Renal cortical epithelial cell (primary cell): ENCODE data around the gene TSSC4. TPM values are rescaled to one million over a fixed set of nuclear protein-coding genes. Genes with fewer than 3 reads are reported as not detected.

Experiments used
- DNase-seq: peaks from one replicate; pipeline ENCODE4 v3.0.0-alpha.2; 2011; ENCODE audit warnings: low read depth
- total RNA-seq: library from RNA; depleted of rRNA; stranded (reverse); fragments of >200 nt; gene quantifications from 2 replicates; pipeline ENCODE4 v1.2.3, GENCODE V29; 2014

The TSSC4 gene
- total RNA-seq, 1 donor from 2014 or later, result 46.1 TPM

DNA sequence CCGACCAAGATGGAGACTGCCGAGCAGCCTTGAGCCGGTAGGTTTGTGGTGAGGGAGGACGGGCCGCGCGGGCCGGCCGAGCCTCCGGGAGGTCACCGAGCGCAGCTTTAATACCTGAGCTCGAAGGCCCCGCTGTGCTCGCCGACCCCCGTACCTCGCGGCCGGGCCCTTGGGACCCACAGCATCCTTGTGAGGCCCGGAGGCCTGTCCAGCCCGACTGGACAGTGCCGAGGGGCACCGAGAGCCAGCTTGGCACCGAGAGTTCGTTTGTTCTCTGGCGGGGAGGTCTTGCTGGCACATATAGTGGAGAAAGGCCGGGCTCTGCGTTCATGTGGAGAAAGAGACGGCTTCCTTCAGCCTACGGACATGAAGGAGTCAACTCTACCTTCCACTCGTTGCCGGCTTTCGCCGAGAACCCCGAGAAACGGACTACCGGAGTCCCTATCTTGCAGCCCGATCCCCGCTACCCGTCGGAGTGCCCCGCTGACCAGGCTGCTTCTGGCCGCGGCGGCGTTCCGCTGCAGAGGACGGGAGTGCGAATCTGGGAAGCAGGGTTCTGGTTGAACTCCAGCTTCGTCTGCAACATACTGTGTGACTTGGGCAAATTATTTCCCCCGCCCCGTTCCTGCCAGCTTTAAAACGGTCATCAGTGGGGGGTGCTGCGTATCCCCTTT lies 349 bp downstream of the TSSC4 start:
- DNase-seq, result no peak

DNA sequence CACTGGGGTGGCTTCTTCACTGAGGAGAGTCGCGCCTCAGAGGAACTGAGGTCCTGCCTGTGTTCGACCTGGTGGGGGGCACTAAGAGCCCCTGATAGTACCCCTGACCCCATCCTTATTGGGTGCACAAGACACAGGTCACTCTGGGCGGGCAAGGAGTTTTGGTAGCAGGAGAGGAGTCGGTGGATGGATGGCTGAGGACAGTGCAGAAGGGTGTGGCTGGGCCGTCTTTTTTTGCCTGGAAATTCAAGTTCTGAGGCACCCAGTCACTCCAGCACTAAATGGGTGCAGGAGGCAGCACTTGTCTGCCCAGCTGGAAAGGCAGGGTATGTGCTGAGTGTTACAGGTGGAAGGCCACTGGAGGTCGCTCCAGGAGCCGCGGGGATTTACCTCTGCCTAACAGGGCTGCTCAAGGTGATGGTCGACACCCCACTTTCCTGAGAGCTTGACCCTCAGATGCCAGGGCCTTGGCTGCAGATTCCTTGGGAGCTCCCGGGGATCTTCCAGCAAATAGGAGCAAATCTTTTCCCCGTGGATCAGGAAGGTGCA lies 960 bp downstream of the TSSC4 start:
- no peak for DNase-seq

DNA sequence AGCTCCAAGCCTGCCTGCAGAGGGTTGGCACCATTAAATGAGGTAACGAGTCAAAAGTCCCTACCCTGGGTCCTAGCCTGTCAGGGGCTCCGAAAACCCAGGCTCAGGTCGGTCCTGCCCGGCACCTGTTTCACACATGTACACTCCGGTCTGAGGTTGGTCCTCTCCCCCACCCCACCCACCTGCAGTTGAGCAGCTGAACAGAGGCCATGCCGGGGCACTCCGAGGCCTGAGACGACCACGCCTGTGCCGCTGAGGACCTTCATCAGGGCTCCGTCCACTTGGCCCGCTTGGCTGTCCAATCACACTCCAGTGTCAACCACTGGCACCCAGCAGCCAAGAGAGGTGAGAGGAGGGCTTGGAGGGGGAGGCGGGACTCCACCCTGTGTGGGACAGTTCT lies 1.6 kb downstream of the TSSC4 start:
- no peak for DNase-seq

GRCh38 chr11:2402890-2403645 lies 2.5 kb downstream of the TSSC4 start:
- DNase-seq, result no peak

DNA sequence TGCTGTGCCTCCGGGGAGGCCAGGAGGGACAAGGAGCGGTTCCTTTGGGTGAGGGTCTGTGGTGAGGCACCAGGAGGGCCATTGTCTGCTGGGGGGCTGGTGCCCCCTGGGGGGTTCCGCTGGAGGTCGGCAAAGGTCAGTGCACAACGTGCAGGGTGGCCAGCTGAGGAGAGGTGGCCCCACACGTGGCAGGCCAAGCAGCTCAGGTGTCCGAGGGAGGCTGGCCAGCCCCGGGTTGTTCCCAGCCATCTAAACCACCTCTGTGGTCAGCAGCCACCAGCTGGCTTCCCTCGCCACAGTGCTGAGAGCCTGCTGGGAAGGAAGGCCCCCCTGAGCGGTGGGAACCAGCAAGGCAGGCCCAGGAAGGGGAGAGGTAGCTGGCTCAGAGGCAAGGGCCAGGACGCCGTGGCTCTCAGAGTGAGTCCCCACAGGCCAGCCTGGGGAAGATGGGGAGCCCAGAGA lies 4.2 kb downstream of the TSSC4 start:
- DNase-seq, result no peak

GRCh38 chr11:2406451-2406850 lies 5.9 kb downstream of the TSSC4 start:
- no peak for DNase-seq

DNA sequence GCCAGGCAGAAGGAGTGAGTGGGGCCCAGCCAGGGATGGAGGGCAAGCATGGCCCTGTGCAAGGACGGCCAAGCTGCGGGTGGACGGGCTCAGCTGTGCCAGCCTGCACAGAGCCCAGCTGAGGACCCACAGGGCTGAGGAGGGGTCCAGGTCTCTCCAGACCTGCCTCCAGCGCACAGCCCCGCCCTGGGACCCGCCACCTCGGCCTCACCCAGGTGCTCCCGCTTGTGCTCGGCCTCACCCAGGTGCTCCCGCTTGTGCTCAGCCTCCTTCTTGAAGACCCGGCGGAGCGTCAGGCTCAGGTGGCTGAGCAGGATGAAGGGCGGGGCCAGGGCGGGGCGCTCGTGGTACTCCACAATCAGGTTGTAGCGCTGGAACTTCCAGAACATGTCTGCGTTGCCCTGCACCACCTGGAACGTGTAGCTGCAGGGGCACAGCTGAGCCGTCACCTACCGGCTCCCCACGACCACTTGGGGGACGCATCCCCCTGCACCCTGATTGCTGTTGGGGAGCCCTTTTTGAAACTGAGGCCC lies 6.4 kb downstream of the TSSC4 start:
- no peak for DNase-seq

DNA sequence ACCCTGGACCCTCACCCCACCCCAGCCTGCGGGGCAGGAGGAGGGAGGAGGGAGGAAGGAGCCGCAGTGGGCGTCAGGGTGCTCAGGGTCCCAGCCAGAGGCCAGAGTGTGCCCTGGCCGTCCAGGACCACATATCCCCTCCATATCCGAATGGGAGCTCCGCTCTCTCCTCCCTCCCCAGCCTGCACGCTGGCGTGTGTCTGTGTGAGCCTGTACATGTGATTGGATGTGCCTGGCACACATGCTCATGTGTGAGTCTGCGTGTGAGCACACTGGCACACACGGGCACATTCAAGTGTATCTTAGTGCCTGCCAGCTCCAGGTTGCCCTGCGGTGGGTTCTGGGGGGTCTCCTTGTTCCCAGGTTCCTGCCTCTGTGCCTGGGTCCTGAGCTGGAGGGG lies 8.1 kb downstream of the TSSC4 start:
- no peak for DNase-seq

DNA sequence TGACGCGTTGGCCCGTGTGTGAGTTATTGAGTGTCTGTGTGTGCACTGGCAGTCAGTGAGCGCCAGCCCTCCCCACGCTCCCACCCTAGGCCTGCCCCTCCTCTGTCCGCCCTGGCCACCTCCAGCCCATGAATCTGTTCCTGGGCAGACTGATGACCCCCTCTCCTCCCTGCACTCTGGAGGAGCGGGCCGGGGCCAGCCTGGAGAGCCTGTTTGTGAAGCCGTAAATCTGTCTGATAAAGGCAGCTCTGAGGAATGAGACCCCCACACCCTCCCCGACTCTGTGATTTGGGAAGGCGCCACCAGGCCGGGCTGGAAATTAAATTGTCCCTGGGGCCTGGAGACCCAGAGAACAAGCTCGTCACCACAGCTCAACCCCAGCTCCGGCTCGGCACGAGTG lies 8.6 kb downstream of the TSSC4 start:
- DNase-seq, result no peak

- DNase-seq, result no peak
Observed at GRCh38 chr11:2409611-2410468, 9.3 kb downstream of the TSSC4 start.

GRCh38 chr11:2410616-2411015 lies 10.1 kb downstream of the TSSC4 start:
- no peak for DNase-seq

DNA sequence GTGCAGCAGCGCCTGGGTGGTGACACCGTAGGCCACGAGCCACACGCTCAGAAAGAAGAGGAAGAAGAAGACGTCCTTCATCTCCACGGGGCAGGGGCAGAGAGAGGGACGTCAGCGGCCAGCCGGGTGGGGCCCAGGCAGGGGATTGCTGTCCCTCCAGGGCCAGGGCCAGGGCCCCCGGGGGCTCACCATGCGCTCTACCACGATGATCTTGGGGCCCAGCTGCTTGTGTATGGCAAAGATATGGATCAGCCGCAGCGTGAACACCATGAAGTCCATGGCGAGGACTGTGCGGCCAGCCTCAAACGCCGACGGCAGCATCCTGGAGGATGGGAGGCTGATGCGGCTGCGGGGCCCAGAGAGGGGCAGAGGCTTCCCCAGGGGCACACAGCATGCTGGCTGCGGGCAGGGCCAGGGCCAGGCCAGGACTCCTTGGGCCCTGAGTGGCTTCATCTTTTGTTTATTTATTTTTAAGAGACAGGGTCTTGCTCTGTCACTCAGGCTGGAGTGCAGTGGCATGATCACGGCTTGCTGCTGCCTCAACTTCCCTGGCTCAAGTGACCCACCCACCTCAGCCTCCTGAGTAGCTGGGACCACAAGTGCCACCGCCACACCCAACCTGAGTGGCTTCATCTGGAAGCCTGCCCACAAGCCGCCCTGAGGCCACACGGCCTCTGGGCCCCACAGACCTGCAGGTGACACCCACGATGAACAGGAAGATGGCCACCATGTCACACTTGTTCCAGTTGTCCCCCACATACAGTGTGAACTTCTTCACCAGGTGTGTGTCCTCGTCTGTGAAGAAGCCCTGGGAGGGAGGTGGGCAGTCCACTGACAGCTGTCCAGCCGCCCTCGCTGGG lies 11.1 kb downstream of the TSSC4 start:
- DNase-seq, result no peak

- no peak for DNase-seq
Observed at GRCh38 chr11:2412323-2412722, 11.8 kb downstream of the TSSC4 start.

DNA sequence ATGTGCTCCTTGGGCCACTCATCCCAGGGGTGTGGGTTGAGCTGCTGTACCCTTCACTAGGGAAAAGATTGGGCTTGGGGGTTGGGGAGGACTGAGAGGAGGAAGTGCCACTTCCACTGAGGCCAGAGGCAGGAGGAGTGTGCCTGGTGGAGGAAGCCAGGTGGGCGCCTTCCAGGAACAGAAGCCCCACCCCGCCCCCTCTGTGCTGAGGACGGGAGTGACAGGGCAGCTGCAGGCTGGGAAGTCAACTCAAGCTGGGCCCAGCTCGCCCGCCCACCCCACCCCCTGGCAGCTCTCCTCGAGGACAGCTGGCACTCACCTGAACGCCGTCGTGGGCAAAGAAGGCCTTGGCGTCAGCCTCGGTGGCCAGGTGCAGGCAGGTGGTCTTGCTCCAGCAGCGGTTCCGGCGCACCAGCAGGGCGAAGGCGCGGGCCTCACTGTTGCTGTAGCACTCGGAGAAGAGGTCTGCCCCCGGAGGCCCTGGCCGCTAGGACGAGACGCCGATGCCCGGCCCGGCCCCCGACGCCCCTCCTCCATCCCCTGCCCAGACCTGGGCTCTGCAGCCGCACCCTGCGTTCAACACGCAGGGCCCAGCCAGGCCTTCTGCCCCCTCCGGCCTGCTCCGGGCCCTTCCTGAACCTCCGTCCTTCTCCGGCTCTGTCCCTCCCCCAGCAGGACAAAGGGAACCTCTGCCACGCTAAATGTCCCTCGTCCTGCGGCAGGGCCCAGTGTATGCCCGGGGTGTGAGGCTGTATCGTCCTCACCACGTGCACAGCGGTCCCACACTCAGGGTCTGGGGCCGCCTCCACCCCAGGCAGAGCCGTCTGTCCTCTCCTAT lies 13.4 kb downstream of the TSSC4 start:
- no peak for DNase-seq

- no peak for DNase-seq
Observed at GRCh38 chr11:2414616-2415015, 14.1 kb downstream of the TSSC4 start.

DNA sequence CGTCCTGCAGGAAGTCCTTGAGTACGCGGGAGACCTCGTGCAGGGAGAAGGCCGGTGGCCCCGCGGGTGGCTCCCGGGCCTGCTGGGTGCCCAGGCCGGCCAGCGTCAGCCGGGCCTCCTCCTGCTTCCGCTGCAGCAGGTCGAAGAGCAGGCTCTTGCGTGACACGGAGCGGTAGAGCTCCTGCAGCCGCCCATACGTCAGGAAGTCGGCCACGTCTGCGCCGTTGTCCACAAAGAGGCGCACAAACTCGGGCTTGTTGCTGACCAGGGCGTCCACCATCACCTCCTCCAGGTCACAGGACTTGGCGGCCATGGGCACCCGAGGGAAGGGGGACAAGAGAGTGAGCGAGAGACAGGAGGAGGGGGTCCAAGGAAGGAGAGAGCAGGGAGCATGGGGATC lies 14.6 kb downstream of the TSSC4 start:
- DNase-seq, result no peak

DNA sequence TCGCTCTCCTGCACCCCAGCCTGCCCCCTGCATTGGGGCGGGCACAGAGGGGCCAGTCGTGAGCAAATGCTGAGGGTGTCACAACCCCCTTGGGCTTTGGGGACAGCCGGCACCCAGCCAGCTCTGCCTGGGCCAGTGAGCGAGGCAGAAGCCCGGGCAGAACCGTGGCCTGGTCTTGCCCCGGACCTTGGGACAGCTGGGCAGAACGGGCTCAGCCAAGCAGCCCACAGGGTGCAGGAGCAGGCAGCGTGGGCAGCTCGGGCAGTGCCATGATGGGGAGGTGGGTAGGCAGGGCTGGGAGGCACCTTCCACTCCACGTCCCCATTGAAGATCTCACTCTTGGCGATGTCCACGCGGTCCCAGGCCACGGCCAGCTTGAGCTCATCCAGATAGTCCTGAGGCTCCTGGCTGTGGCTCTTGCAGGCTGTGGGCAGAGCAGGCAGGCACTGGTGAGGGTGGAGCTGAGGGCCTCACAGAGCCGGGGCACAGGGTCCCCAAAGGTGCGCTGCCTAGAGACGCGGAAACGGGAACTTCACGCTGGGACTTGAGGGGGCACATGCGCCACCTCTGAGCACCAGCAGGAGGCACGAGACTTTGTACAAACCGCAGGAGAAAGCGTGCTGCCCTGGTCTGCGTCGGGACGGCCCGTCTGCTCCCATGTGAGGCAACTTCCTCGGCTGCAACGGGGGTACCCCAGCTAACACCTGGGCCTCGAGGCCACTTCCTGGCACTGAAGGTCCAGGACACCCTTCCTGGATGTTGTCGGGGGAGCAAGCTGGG lies 15.2 kb downstream of the TSSC4 start:
- no peak for DNase-seq

DNA sequence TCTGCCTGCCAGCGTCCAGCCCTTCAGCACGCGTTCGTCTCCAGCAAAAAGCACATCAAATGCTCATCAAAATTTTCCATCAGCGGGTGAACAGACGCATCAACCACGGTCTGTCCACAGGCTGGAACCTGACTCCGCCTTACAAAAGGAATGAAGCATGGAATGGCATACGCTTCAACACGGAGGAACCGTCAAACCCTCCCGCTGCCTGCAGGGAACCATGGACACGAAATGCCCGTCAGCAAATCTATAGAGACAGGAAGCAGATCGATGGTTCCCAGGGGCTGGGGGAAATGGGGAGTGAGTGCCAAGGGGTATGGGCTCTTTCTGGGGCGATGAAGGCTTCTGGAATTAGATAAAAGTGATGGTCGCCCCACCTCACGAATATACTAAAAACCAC lies 16.2 kb downstream of the TSSC4 start:
- DNase-seq, result no peak
